ENCODE results near the gene CRYBG2. TPM values are rescaled to one million over a fixed set of nuclear protein-coding genes. Genes with fewer than 3 reads are reported as not detected.
A peak's percentile ranks its signal among the peaks of the same experiment; 100 is the strongest.

Gene CRYBG2
- total and polyA plus RNA-seq, 10 of the 15 experiments (the other 5 are each of a cell fraction or from before 2014, with no cell fraction given) = 0.03 to 1.2 (median 0.11) TPM; not detected in 4

DNA sequence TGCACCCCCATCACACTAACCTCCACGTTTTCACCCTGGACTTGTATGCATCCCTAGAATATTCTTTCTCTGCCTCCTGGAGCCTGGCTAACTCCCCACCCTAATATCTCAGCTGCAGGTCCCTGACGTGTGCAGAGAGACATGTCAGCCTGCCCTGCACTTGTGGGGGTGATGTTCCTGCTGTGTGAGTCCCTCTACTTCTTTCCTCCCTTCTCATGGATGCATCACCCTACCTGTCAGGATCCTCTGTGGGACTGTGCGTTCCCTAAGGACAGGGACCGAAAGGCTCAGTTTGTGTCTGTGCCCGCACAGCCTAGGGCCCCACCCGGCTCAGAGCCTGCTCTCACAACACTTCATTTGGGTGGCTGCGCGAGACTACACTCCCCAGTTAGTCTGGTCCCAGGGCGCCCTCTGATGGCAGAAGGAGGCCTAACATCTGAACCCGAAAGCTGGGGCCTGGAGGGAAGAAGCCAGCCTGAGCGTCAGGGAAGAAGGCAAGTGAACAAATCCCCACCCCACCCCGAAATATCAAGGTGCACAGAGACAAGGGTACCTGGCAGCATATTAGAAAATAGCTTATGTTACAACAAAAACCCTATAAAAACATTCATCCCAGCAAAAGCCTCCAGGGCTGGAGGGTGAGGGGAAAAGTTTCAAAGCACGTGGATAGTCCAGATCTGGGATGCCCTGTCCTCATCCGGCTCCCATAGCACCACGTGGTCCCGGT is 32.5 kb downstream of the CRYBG2 start (continued):
- TF ChIP-seq HDGF (IDR thresholded peaks at IDR 0.05) (peak; percentile 81; the same call in 1 of the 2 replicates), ZSCAN29 (IDR thresholded peaks at IDR 0.05) (no peak), SREBF1 (IDR thresholded peaks at IDR 0.05; ENCODE audit: low read length) (no peak), POLR2AphosphoS2 (IDR thresholded peaks at IDR 0.05; ENCODE audit: low read depth, low read length) (no peak), IRF4 (IDR thresholded peaks at IDR 0.05; ENCODE audit: low read depth, low read length) (no peak), CHD4 (IDR thresholded peaks at IDR 0.05) (no peak), TCF12 (IDR thresholded peaks at IDR 0.05; ENCODE audit: low read depth, low read length) (no peak), TAF1 (IDR thresholded peaks at IDR 0.05; ENCODE audit: borderline replicate concordance, low read depth, low read length) (no peak), NRF1 (conservative IDR thresholded peaks at IDR 0.05; ENCODE audit: low read depth, low read length) (no peak), PBX3 (IDR thresholded peaks at IDR 0.05; ENCODE audit: insufficient replicate concordance, low read depth, low read length) (no peak), RELA (IDR thresholded peaks at IDR 0.05; ENCODE audit: borderline replicate concordance, partially characterized antibody) (peak; percentile 50), BHLHE40 (IDR thresholded peaks at IDR 0.05; ENCODE audit: borderline replicate concordance in 1 of 2, low read depth in 2 of 2, low read length in 1 of 2) (peak; percentile 43 to 49; a peak in 3 of 4 replicates), ZNF687 (IDR thresholded peaks at IDR 0.05) (no peak), KLF5 (IDR thresholded peaks at IDR 0.05; ENCODE audit: partially characterized antibody) (no peak)
- TF ChIP-seq, protein P1, sequence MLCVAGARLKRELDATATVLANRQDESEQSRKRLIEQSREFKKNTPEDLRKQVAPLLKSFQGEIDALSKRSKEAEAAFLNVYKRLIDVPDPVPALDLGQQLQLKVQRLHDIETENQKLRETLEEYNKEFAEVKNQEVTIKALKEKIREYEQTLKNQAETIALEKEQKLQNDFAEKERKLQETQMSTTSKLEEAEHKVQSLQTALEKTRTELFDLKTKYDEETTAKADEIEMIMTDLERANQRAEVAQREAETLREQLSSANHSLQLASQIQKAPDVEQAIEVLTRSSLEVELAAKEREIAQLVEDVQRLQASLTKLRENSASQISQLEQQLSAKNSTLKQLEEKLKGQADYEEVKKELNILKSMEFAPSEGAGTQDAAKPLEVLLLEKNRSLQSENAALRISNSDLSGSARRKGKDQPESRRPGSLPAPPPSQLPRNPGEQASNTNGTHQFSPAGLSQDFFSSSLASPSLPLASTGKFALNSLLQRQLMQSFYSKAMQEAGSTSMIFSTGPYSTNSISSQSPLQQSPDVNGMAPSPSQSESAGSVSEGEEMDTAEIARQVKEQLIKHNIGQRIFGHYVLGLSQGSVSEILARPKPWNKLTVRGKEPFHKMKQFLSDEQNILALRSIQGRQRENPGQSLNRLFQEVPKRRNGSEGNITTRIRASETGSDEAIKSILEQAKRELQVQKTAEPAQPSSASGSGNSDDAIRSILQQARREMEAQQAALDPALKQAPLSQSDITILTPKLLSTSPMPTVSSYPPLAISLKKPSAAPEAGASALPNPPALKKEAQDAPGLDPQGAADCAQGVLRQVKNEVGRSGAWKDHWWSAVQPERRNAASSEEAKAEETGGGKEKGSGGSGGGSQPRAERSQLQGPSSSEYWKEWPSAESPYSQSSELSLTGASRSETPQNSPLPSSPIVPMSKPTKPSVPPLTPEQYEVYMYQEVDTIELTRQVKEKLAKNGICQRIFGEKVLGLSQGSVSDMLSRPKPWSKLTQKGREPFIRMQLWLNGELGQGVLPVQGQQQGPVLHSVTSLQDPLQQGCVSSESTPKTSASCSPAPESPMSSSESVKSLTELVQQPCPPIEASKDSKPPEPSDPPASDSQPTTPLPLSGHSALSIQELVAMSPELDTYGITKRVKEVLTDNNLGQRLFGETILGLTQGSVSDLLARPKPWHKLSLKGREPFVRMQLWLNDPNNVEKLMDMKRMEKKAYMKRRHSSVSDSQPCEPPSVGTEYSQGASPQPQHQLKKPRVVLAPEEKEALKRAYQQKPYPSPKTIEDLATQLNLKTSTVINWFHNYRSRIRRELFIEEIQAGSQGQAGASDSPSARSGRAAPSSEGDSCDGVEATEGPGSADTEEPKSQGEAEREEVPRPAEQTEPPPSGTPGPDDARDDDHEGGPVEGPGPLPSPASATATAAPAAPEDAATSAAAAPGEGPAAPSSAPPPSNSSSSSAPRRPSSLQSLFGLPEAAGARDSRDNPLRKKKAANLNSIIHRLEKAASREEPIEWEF (IDR thresholded peaks at IDR 0.05; ENCODE audit: insufficient replicate concordance, low read depth, low read length) = no peak
- TF ChIP-seq, protein P2, sequence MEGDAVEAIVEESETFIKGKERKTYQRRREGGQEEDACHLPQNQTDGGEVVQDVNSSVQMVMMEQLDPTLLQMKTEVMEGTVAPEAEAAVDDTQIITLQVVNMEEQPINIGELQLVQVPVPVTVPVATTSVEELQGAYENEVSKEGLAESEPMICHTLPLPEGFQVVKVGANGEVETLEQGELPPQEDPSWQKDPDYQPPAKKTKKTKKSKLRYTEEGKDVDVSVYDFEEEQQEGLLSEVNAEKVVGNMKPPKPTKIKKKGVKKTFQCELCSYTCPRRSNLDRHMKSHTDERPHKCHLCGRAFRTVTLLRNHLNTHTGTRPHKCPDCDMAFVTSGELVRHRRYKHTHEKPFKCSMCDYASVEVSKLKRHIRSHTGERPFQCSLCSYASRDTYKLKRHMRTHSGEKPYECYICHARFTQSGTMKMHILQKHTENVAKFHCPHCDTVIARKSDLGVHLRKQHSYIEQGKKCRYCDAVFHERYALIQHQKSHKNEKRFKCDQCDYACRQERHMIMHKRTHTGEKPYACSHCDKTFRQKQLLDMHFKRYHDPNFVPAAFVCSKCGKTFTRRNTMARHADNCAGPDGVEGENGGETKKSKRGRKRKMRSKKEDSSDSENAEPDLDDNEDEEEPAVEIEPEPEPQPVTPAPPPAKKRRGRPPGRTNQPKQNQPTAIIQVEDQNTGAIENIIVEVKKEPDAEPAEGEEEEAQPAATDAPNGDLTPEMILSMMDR (IDR thresholded peaks at IDR 0.05 in 2 of 3, conservative IDR thresholded peaks at IDR 0.05 in 1 of 3; ENCODE audit: control insufficient read depth in 2 of 3, extremely low read depth in 1 of 3, insufficient read depth in 1 of 3, low read depth in 3 of 3, low read length in 3 of 3) = peak; percentile 94 to 98 (median 94)

Data from GM12878 (cell line).